ENCODE measurements around the gene MALRD1. TPM values are rescaled to one million over a fixed set of nuclear protein-coding genes. Genes with fewer than 3 reads are reported as not detected.

The MALRD1 gene
- total and polyA plus RNA-seq, 2 donors (not counting 1 experiment from before 2014, with no cell fraction given): 0.62 to 1.7 TPM

DNA sequence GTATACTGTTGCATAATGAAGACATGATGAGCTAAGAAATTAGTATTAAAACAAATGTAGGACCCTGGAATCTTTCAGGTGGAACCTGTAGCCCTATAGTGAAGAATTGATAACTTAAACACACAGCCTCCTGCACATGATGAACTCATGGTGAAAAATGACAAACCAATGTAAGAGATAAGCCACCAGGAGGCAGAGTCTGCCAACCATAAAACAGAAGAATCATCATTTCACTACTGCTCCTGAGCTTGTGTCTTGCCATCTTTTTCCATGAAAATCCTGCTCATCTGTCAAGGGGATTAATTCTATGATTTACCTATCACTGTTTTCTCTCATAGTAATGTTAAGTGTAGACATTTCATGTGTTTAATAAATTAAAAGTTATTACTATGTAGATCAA is 363.9 kb downstream of the MALRD1 start:
- peak; percentile 31 to 74 for DNase-seq (ENCODE audit: low read depth in 2 of 2)
- Histone ChIP-seq H2AFZ (ENCODE audit: low read length) (no peak overlapping the region), H3K9me3 (ENCODE audit: control insufficient read depth, insufficient read depth, low read depth, low read length) (no peaks in the 10 kb centered on the region), H3K79me2 (ENCODE audit: control insufficient read depth, insufficient read depth, low read length) (no peaks in the 10 kb centered on the region), H4K20me1 (ENCODE audit: control insufficient read depth, extremely low read depth, insufficient read depth, low read length) (no peaks in the 10 kb centered on the region), H3K27me3 (ENCODE audit: control insufficient read depth, insufficient read depth, low read length) (no peaks in the 10 kb centered on the region), H3K4me2 (ENCODE audit: extremely low read depth, insufficient read depth, low read length) (no peak overlapping the region), H3K27ac (ENCODE audit: insufficient read depth, low read length) (no peak overlapping the region), H3K9ac (ENCODE audit: insufficient read depth, low read length) (no peak overlapping the region), H3K4me3 (replicated peaks in 1 of 4; ENCODE audit: control extremely low read depth in 1 of 4, insufficient read depth in 1 of 4, low read depth in 3 of 4, low read length in 4 of 4) (no peak overlapping the region), H3K36me3 (ENCODE audit: control insufficient read depth, insufficient read depth, low read length) (no peaks in the 10 kb centered on the region), H3K4me1 (ENCODE audit: control insufficient read depth, extremely low read depth, insufficient read depth, low read length) (no peaks in the 10 kb centered on the region)
- TF ChIP-seq EZH2 (IDR thresholded peaks at IDR 0.05; ENCODE audit: low read length, missing control alignments): no peak
- peak; percentile 35 to 65 for TF ChIP-seq CTCF (conservative IDR thresholded peaks at IDR 0.05 in 1 of 2, IDR thresholded peaks at IDR 0.05 in 1 of 2; ENCODE audit: low read depth in 1 of 2, low read length in 2 of 2)

DNA sequence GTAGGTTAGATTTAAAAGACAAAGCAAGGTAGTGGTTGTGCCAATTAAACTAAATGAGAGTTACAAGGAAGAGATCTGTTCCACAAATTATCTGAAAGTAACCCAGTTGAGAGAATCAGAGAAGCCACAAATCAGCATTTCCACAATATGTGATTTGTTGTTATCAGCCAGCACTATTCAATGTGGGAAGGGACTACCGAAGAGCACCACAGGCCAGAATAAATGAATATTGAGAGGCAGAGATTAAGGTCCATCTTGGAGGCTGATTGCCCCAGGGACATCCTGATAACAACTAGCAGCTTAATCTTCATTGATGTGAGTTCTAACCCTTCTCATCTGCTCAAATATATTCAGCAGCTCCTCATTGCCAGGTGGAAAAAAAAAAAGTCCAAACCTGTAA is 367.6 kb downstream of the MALRD1 start:
- Histone ChIP-seq H3K79me2 (ENCODE audit: control insufficient read depth, insufficient read depth, low read length) (no peaks in the 10 kb centered on the region), H3K27ac (ENCODE audit: insufficient read depth, low read length) (no peak overlapping the region), H2AFZ (ENCODE audit: low read length) (no peak overlapping the region), H3K4me2 (ENCODE audit: extremely low read depth, insufficient read depth, low read length) (no peak overlapping the region), H3K4me1 (ENCODE audit: control insufficient read depth, extremely low read depth, insufficient read depth, low read length) (no peaks in the 10 kb centered on the region), H4K20me1 (ENCODE audit: control insufficient read depth, extremely low read depth, insufficient read depth, low read length) (no peaks in the 10 kb centered on the region), H3K4me3 (replicated peaks in 1 of 4; ENCODE audit: control extremely low read depth in 1 of 4, insufficient read depth in 1 of 4, low read depth in 3 of 4, low read length in 4 of 4) (no peak overlapping the region), H3K9me3 (ENCODE audit: control insufficient read depth, insufficient read depth, low read depth, low read length) (no peaks in the 10 kb centered on the region), H3K9ac (ENCODE audit: insufficient read depth, low read length) (no peak overlapping the region), H3K36me3 (ENCODE audit: control insufficient read depth, insufficient read depth, low read length) (no peaks in the 10 kb centered on the region), H3K27me3 (ENCODE audit: control insufficient read depth, insufficient read depth, low read length) (no peaks in the 10 kb centered on the region)
- no peak for TF ChIP-seq EZH2 (IDR thresholded peaks at IDR 0.05; ENCODE audit: low read length, missing control alignments)
- no peak for TF ChIP-seq CTCF (conservative IDR thresholded peaks at IDR 0.05 in 1 of 2, IDR thresholded peaks at IDR 0.05 in 1 of 2; ENCODE audit: low read depth in 1 of 2, low read length in 2 of 2)
- DNase-seq (ENCODE audit: low read depth in 2 of 2): no peak

DNA sequence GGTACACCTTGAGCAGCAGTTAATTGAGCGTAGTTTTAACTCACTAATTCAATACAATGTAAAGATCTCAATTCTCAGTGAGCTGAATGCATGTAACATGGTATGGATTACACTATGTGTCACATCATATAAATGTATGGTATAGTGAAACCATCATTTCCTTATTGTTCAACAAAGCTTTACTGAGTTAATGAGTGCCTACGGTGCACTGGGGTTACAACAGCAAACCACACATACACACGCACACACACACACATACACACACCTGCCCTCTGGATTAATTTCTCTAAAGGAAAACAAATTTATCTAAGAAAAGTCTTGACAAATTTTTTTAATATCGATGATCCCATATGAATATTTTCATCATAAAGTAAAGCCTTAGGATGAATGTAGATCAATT is 369.1 kb downstream of the MALRD1 start:
- H3K9me3 ChIP-seq (ENCODE audit: control insufficient read depth, insufficient read depth, low read depth, low read length): no peaks in the 10 kb centered on the region

More for the DNA sequence above, 369.1 kb downstream of the MALRD1 start:
- Histone ChIP-seq H3K79me2 (ENCODE audit: control insufficient read depth, insufficient read depth, low read length) (no peaks in the 10 kb centered on the region), H3K27me3 (ENCODE audit: control insufficient read depth, insufficient read depth, low read length) (no peaks in the 10 kb centered on the region), H3K9ac (ENCODE audit: insufficient read depth, low read length) (no peak overlapping the region), H3K4me1 (ENCODE audit: control insufficient read depth, extremely low read depth, insufficient read depth, low read length) (no peaks in the 10 kb centered on the region), H3K4me3 (replicated peaks in 1 of 4; ENCODE audit: control extremely low read depth in 1 of 4, insufficient read depth in 1 of 4, low read depth in 3 of 4, low read length in 4 of 4) (no peak overlapping the region), H3K27ac (ENCODE audit: insufficient read depth, low read length) (no peak overlapping the region), H3K36me3 (ENCODE audit: control insufficient read depth, insufficient read depth, low read length) (no peaks in the 10 kb centered on the region), H3K4me2 (ENCODE audit: extremely low read depth, insufficient read depth, low read length) (no peak overlapping the region), H2AFZ (ENCODE audit: low read length) (no peak overlapping the region), H4K20me1 (ENCODE audit: control insufficient read depth, extremely low read depth, insufficient read depth, low read length) (no peaks in the 10 kb centered on the region)
- TF ChIP-seq EZH2 (IDR thresholded peaks at IDR 0.05; ENCODE audit: low read length, missing control alignments) (no peak), CTCF (conservative IDR thresholded peaks at IDR 0.05 in 1 of 2, IDR thresholded peaks at IDR 0.05 in 1 of 2; ENCODE audit: low read depth in 1 of 2, low read length in 2 of 2) (no peak)
- DNase-seq (ENCODE audit: low read depth in 2 of 2): no peak

Data from fibroblast of lung (primary cell).